ENCODE measurements around the gene NCAPG2.

DNA sequence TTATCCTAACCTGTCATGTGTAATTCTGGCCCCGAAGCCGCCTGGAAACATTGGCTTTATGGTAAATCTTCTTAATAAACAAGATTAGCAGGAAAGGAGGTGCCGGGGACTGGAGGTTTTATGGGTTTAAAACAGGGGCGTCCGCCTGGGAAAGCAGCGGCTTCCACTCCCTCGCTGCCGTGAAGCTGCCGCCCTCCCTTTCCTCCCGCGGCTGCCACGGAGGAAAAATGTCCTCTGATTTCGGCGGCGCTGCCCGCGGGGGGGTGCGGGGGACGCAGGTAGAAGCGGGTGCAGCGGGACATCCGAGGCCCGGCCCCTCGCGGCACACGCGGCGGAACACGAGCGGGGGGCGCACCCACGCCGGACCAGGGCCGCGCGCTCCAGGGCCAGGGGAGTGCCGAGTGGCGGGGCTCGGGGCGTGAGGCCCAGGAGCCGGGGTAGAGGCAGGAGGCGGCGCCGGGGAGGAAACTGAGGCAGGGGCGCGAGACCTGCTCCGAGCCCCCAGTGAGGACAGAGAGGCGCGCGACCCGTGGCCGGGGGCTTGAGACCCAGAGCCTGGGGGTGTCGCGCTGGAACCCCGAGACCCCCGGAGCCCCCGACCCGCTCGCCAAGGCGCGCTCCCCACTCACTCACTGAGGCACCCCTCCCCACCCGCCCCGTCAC is 118.0 kb downstream of the NCAPG2 start:
- TF ChIP-seq, protein P1, sequence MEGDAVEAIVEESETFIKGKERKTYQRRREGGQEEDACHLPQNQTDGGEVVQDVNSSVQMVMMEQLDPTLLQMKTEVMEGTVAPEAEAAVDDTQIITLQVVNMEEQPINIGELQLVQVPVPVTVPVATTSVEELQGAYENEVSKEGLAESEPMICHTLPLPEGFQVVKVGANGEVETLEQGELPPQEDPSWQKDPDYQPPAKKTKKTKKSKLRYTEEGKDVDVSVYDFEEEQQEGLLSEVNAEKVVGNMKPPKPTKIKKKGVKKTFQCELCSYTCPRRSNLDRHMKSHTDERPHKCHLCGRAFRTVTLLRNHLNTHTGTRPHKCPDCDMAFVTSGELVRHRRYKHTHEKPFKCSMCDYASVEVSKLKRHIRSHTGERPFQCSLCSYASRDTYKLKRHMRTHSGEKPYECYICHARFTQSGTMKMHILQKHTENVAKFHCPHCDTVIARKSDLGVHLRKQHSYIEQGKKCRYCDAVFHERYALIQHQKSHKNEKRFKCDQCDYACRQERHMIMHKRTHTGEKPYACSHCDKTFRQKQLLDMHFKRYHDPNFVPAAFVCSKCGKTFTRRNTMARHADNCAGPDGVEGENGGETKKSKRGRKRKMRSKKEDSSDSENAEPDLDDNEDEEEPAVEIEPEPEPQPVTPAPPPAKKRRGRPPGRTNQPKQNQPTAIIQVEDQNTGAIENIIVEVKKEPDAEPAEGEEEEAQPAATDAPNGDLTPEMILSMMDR (conservative IDR thresholded peaks at IDR 0.05): no peak
- no peak for TF ChIP-seq EZH2 (IDR thresholded peaks at IDR 0.05; ENCODE audit: low read depth)
